OCI-LY1 (cell line): ENCODE measurements around the gene REPS2.

Experiments
- H2AFZ ChIP-seq: fragments of 200-600 bp; sonication (generic), shearing (Covaris generic); 2 replicates; pipeline ENCODE4 v1.6.0; 2014; ENCODE audit warnings: antibody characterized with exemption, mild to moderate bottlenecking, low read length
- H3F3A ChIP-seq: fragments of 200-600 bp; sonication (generic), shearing (Covaris generic); 2 replicates; pipeline ENCODE4 v1.6.0; 2014; ENCODE audit warnings: mild to moderate bottlenecking, antibody characterized with exemption, low read length, moderate library complexity; ENCODE audit not compliant: insufficient read depth
- H3K27ac ChIP-seq: fragments of 200-600 bp; sonication (generic); 2 replicates; pipeline ENCODE4 v1.5.1; 2014; ENCODE audit warnings: low read length, mixed run types, mild to moderate bottlenecking, low read depth; ENCODE audit not compliant: poor library complexity, severe bottlenecking
- H3K27me3 ChIP-seq: fragments of 200-600 bp; sonication (generic); 2 replicates; pipeline ENCODE4 v1.6.0; 2014; ENCODE audit warnings: antibody characterized with exemption, mild to moderate bottlenecking, low read length, moderate library complexity; ENCODE audit not compliant: insufficient read depth
- H3K36me3 ChIP-seq: fragments of 200-600 bp; sonication (generic); 2 replicates; pipeline ENCODE4 v1.6.1; 2014; ENCODE audit warnings: mild to moderate bottlenecking, antibody characterized with exemption, low read length, moderate library complexity, mixed read lengths; ENCODE audit not compliant: insufficient read depth
- H3K4me1 ChIP-seq: fragments of 200-600 bp; sonication (generic); 2 replicates; pipeline ENCODE4 v1.5.1; 2014; ENCODE audit warnings: mild to moderate bottlenecking, low read length, moderate library complexity; ENCODE audit not compliant: insufficient read depth, severe bottlenecking
- H3K4me2 ChIP-seq: fragments of 200-600 bp; sonication (generic), shearing (Covaris generic); 2 replicates; pipeline ENCODE4 v1.6.1; 2014; ENCODE audit warnings: low read length
- H3K4me3 ChIP-seq: fragments of 200-600 bp; sonication (generic); 2 replicates; pipeline ENCODE4 v1.5.1; 2014; ENCODE audit warnings: low read length, low read depth, mild to moderate bottlenecking, mixed read lengths; ENCODE audit not compliant: poor library complexity, severe bottlenecking
- H3K79me2 ChIP-seq: fragments of 200-600 bp; shearing (Covaris generic); 2 replicates; pipeline ENCODE4 v1.6.1; 2016; ENCODE audit warnings: mixed run types, low read length, mixed read lengths; ENCODE audit not compliant: insufficient read depth
- H3K9ac ChIP-seq: fragments of 200-600 bp; sonication (generic), shearing (Covaris generic); 2 replicates; pipeline ENCODE4 v1.6.1; 2014; ENCODE audit warnings: mild to moderate bottlenecking, low read length, mixed read lengths
- H3K9me2 ChIP-seq: fragments of 200-600 bp; sonication (generic), shearing (Covaris generic); 2 replicates; pipeline ENCODE4 v1.6.1; 2014; ENCODE audit warnings: low read depth, mild to moderate bottlenecking, low read length, mixed read lengths
- H3K9me3 ChIP-seq: fragments of 200-600 bp; shearing (Covaris generic); 2 replicates; pipeline ENCODE4 v1.6.1; 2014; ENCODE audit warnings: low read length, mixed read lengths
- H4K20me1 ChIP-seq: fragments of 200-600 bp; sonication (generic), shearing (Covaris generic); 2 replicates; pipeline ENCODE4 v1.6.0; 2016; ENCODE audit warnings: mild to moderate bottlenecking, low read length; ENCODE audit not compliant: insufficient read depth
- CTCF ChIP-seq: fragments of 200-600 bp; sonication (generic), shearing (Covaris generic); IDR thresholded peaks from 2 replicates; pipeline ENCODE4 v1.5.1; 2017; ENCODE audit warnings: mild to moderate bottlenecking, antibody characterized with exemption, low read length, moderate library complexity, mixed read lengths
- EZH2 ChIP-seq: fragments of 200-600 bp; sonication (generic), shearing (Covaris generic); IDR thresholded peaks from 2 replicates; pipeline ENCODE4 v1.8.0; 2017; ENCODE audit warnings: borderline replicate concordance, mixed run types, mild to moderate bottlenecking, antibody characterized with exemption, low read length, moderate library complexity, mixed read lengths

Gene REPS2

GRCh38 chrX:16979226-16979625 is 32.8 kb downstream of the REPS2 start:
- TF ChIP-seq EZH2: no peak
- no peak for TF ChIP-seq CTCF
- H3K27ac ChIP-seq: no peak overlapping the region

GRCh38 chrX:16981209-16981608 is 34.8 kb downstream of the REPS2 start:
- H3K4me3 ChIP-seq: no peak overlapping the region
- H3K9me3 ChIP-seq: no peaks in the 10 kb centered on the region
- TF ChIP-seq CTCF (no peak), EZH2 (no peak)
- no peaks in the 10 kb centered on the region for H3F3A ChIP-seq
- no peaks in the 10 kb centered on the region for H3K4me1 ChIP-seq
- no peaks in the 10 kb centered on the region for H3K79me2 ChIP-seq
- no peaks in the 10 kb centered on the region for H3K9me2 ChIP-seq
- no peaks in the 10 kb centered on the region for H3K27me3 ChIP-seq
- H3K36me3 ChIP-seq: no peaks in the 10 kb centered on the region
- no peak overlapping the region for H3K4me2 ChIP-seq
- no peaks in the 10 kb centered on the region for H4K20me1 ChIP-seq
- no peak overlapping the region for H3K27ac ChIP-seq
- H2AFZ ChIP-seq: no peak overlapping the region
- no peak overlapping the region for H3K9ac ChIP-seq

More at GRCh38 chrX:16979226-16979625, 32.8 kb downstream of the REPS2 start:
- Histone ChIP-seq H3K79me2 (no peaks in the 10 kb centered on the region), H3K36me3 (no peaks in the 10 kb centered on the region), H3K4me3 (no peak overlapping the region), H3K4me1 (no peaks in the 10 kb centered on the region), H3F3A (no peaks in the 10 kb centered on the region), H4K20me1 (no peaks in the 10 kb centered on the region), H3K4me2 (no peak overlapping the region), H3K27me3 (no peaks in the 10 kb centered on the region), H3K9me3 (no peaks in the 10 kb centered on the region), H3K9ac (no peak overlapping the region), H3K9me2 (no peaks in the 10 kb centered on the region), H2AFZ (no peak overlapping the region)

GRCh38 chrX:16981980-16982379 is 35.5 kb downstream of the REPS2 start:
- Histone ChIP-seq H3K27ac (no peak overlapping the region), H2AFZ (no peak overlapping the region), H3F3A (no peaks in the 10 kb centered on the region), H3K27me3 (no peaks in the 10 kb centered on the region), H3K4me2 (no peak overlapping the region), H3K4me3 (no peak overlapping the region), H3K36me3 (no peaks in the 10 kb centered on the region), H3K4me1 (no peaks in the 10 kb centered on the region), H3K9me2 (no peaks in the 10 kb centered on the region), H4K20me1 (no peaks in the 10 kb centered on the region), H3K79me2 (no peaks in the 10 kb centered on the region), H3K9me3 (no peaks in the 10 kb centered on the region), H3K9ac (no peak overlapping the region)
- TF ChIP-seq EZH2 (no peak), CTCF (no peak)
